ACC112 (cell line): ENCODE data around the gene ATXN1.
A peak's percentile ranks its signal among the peaks of the same experiment; 100 is the strongest.

Experiments
- H2AFZ ChIP-seq: fragments of 200-600 bp; sonication (generic); one replicate; pipeline ENCODE4 v1.6.0; 2017; ENCODE audit warnings: antibody characterized with exemption, low read length; ENCODE audit not compliant: unreplicated experiment
- H3K27ac ChIP-seq: fragments of 200-600 bp; sonication (generic); 2 replicates; pipeline ENCODE4 v1.5.1; 2014; ENCODE audit warnings: low read depth, mild to moderate bottlenecking, antibody characterized with exemption, low read length, moderate library complexity
- H3K27me3 ChIP-seq: fragments of 200-600 bp; sonication (generic); 2 replicates; pipeline ENCODE4 v1.6.1; 2014; ENCODE audit warnings: mild to moderate bottlenecking, antibody characterized with exemption, low read length, moderate library complexity, mixed read lengths; ENCODE audit not compliant: insufficient read depth
- H3K36me3 ChIP-seq: fragments of 200-600 bp; sonication (generic); 2 replicates; pipeline ENCODE4 v1.6.1; 2016; ENCODE audit warnings: mild to moderate bottlenecking, antibody characterized with exemption, low read length, moderate library complexity, mixed read lengths; ENCODE audit not compliant: insufficient read depth
- H3K4me1 ChIP-seq: fragments of 200-600 bp; sonication (generic); one replicate; pipeline ENCODE4 v1.6.1; 2016; ENCODE audit warnings: low read length, mixed read lengths; ENCODE audit not compliant: insufficient read depth, unreplicated experiment, control insufficient read depth
- H3K4me3 ChIP-seq: fragments of 200-600 bp; sonication (generic); 2 replicates; pipeline ENCODE4 v1.5.1; 2014; ENCODE audit warnings: mild to moderate bottlenecking, low read depth, low read length
- H3K79me2 ChIP-seq: fragments of 200-600 bp; sonication (generic); one replicate; pipeline ENCODE4 v1.6.0; 2016; ENCODE audit warnings: low read length; ENCODE audit not compliant: control insufficient read depth, unreplicated experiment, insufficient read depth

Gene ATXN1

GRCh38 chr6:16359563-16359962, 401.7 kb downstream of the ATXN1 start:
- H3K27me3 ChIP-seq, result no peaks in the 10 kb centered on the region
- no peak overlapping the region for H2AFZ ChIP-seq
- H3K36me3 ChIP-seq, result no peaks in the 10 kb centered on the region
- H3K27ac ChIP-seq, result no peak overlapping the region
- H3K4me1 ChIP-seq, result peaks cover 17% of the 10 kb centered on the region
- no peak overlapping the region for H3K4me3 ChIP-seq
- no peaks in the 10 kb centered on the region for H3K79me2 ChIP-seq

- Histone ChIP-seq H3K27me3 (no peaks in the 10 kb centered on the region), H3K36me3 (no peaks in the 10 kb centered on the region), H2AFZ (no peak overlapping the region), H3K4me1 (peaks cover 17% of the 10 kb centered on the region), H3K4me3 (no peak overlapping the region), H3K79me2 (no peaks in the 10 kb centered on the region), H3K27ac (no peak overlapping the region)
These were observed 402.6 kb downstream of the ATXN1 start for GRCh38 chr6:16358531-16359138.

- H3K4me3 ChIP-seq, result 0 out of 2 replicates have a peak overlapping the region, but pooled peaks have one; percentile 9
These were observed 405.4 kb downstream of the ATXN1 start for GRCh38 chr6:16355699-16356446.

GRCh38 chr6:16355238-16355637, 406.0 kb downstream of the ATXN1 start:
- Histone ChIP-seq H3K79me2 (no peaks in the 10 kb centered on the region), H3K4me3 (no peak overlapping the region), H2AFZ (no peak overlapping the region), H3K27me3 (no peaks in the 10 kb centered on the region), H3K4me1 (peaks cover 34% of the 10 kb centered on the region), H3K36me3 (no peaks in the 10 kb centered on the region), H3K27ac (no peak overlapping the region)

More at GRCh38 chr6:16355699-16356446, 405.4 kb downstream of the ATXN1 start:
- no peaks in the 10 kb centered on the region for H3K36me3 ChIP-seq
- H2AFZ ChIP-seq, result no peak overlapping the region
- H3K27me3 ChIP-seq, result no peaks in the 10 kb centered on the region
- peaks cover 34% of the 10 kb centered on the region for H3K4me1 ChIP-seq
- 0 out of 2 replicates have a peak overlapping the region, but pooled peaks have one; percentile 17 for H3K27ac ChIP-seq
- H3K79me2 ChIP-seq, result no peaks in the 10 kb centered on the region

- Histone ChIP-seq H3K27me3 (no peaks in the 10 kb centered on the region), H3K4me3 (no peak overlapping the region), H3K27ac (no peak overlapping the region)
These were observed 406.6 kb downstream of the ATXN1 start for GRCh38 chr6:16354692-16355091.

GRCh38 chr6:16352821-16353438, 408.3 kb downstream of the ATXN1 start:
- Histone ChIP-seq H3K79me2 (no peaks in the 10 kb centered on the region), H3K27me3 (no peaks in the 10 kb centered on the region), H3K27ac (peak overlapping the region; percentile 72), H2AFZ (no peak overlapping the region), H3K36me3 (no peaks in the 10 kb centered on the region), H3K4me3 (no peak overlapping the region), H3K4me1 (peaks cover 34% of the 10 kb centered on the region)

More at GRCh38 chr6:16354692-16355091, 406.6 kb downstream of the ATXN1 start:
- Histone ChIP-seq H2AFZ (no peak overlapping the region), H3K36me3 (no peaks in the 10 kb centered on the region), H3K79me2 (no peaks in the 10 kb centered on the region), H3K4me1 (peaks cover 34% of the 10 kb centered on the region)

GRCh38 chr6:16352258-16352635, 409.0 kb downstream of the ATXN1 start:
- no peaks in the 10 kb centered on the region for H3K36me3 ChIP-seq
- peaks cover 34% of the 10 kb centered on the region for H3K4me1 ChIP-seq
- peak overlapping the region; percentile 58 for H2AFZ ChIP-seq
- peak overlapping the region; percentile 72 for H3K27ac ChIP-seq
- H3K79me2 ChIP-seq, result no peaks in the 10 kb centered on the region
- no peaks in the 10 kb centered on the region for H3K27me3 ChIP-seq
- H3K4me3 ChIP-seq, result peak overlapping the region; percentile 51; the same call in 1 of the 2 replicates

- peaks cover 30% of the 10 kb centered on the region for H3K4me1 ChIP-seq
- no peak overlapping the region for H2AFZ ChIP-seq
These were observed 411.7 kb downstream of the ATXN1 start for GRCh38 chr6:16349544-16349943.

GRCh38 chr6:16346831-16347230, 414.4 kb downstream of the ATXN1 start:
- Histone ChIP-seq H3K79me2 (no peaks in the 10 kb centered on the region), H3K27ac (no peak overlapping the region)

More at GRCh38 chr6:16349544-16349943, 411.7 kb downstream of the ATXN1 start:
- Histone ChIP-seq H3K79me2 (no peaks in the 10 kb centered on the region), H3K4me3 (no peak overlapping the region), H3K27ac (no peak overlapping the region), H3K36me3 (no peaks in the 10 kb centered on the region), H3K27me3 (no peaks in the 10 kb centered on the region)

GRCh38 chr6:16345449-16346330, 415.6 kb downstream of the ATXN1 start:
- peak overlapping the region; percentile 27; the same call in 1 of the 2 replicates for H3K4me3 ChIP-seq
- no peaks in the 10 kb centered on the region for H3K36me3 ChIP-seq
- H3K79me2 ChIP-seq, result no peaks in the 10 kb centered on the region
- H3K4me1 ChIP-seq, result peaks cover 30% of the 10 kb centered on the region
- peak overlapping the region; percentile 37 for H2AFZ ChIP-seq
- H3K27ac ChIP-seq, result peak overlapping the region; percentile 88
- no peaks in the 10 kb centered on the region for H3K27me3 ChIP-seq

More at GRCh38 chr6:16346831-16347230, 414.4 kb downstream of the ATXN1 start:
- no peak overlapping the region for H3K4me3 ChIP-seq
- H3K27me3 ChIP-seq, result no peaks in the 10 kb centered on the region
- H3K4me1 ChIP-seq, result peaks cover 36% of the 10 kb centered on the region
- H3K36me3 ChIP-seq, result no peaks in the 10 kb centered on the region
- no peak overlapping the region for H2AFZ ChIP-seq
